Caco-2 (cell line): ENCODE data around the gene FASN. TPM values are rescaled to one million over a fixed set of nuclear protein-coding genes. Genes with fewer than 3 reads are reported as not detected.

Source experiments
- BruUV-seq: library from RNA; stranded (reverse); fragments of 400-500 nt; replicated peaks from 2 replicates; lab custom pipeline; 2021; lab: Mats Ljungman, UMichigan
- CTCF ChIA-PET: fragments of 300-600 bp; sonication (Branson Sonifier 250); formaldehyde crosslinking; loops from one replicate; lab custom pipeline; 2022; ENCODE audit warnings: antibody characterized with exemption; lab: Charles Lee
- POLR2A ChIA-PET: fragments of 300-600 bp; sonication (Branson Sonifier 250); formaldehyde crosslinking; loops from one replicate; lab custom pipeline; 2022; ENCODE audit warnings: antibody characterized with exemption; lab: Charles Lee
- DNase-seq, 2 experiments: peaks; one replicate each; pipeline versions ENCODE4 v3.0.0 to v3.0.0-alpha.2; 2020 to 2022
- H3K27me3 ChIP-seq: replicated peaks from 2 replicates; pipeline ENCODE4 v1.6.0; 2011; ENCODE audit warnings: low read length; ENCODE audit not compliant: control insufficient read depth, insufficient read depth
- H3K36me3 ChIP-seq: 2 replicates; pipeline ENCODE4 v1.5.1; 2011; ENCODE audit warnings: low read length; ENCODE audit not compliant: control insufficient read depth, insufficient read depth
- H3K4me1 ChIP-seq: fragments of 250-450 bp; sonication (Bioruptor Pico); 2 replicates; pipeline ENCODE4 v1.5.1; 2020; ENCODE audit warnings: mild to moderate bottlenecking
- H3K4me3 ChIP-seq: 2 replicates; pipeline ENCODE4 v1.5.1; 2011; ENCODE audit warnings: low read depth, mild to moderate bottlenecking, control low read depth, low read length
- H3K9me3 ChIP-seq: fragments of 250-450 bp; sonication (Bioruptor Pico); 2 replicates; pipeline ENCODE4 v1.5.1; 2020; ENCODE audit warnings: mild to moderate bottlenecking, moderate library complexity
- H3K27ac Mint-ChIP-seq: one replicate; pipeline ENCODE4 v1.8.0; 2022; ENCODE audit warnings: mixed read lengths; ENCODE audit not compliant: unreplicated experiment
- H3K27me3 Mint-ChIP-seq: one replicate; pipeline ENCODE4 v1.8.0; 2022; ENCODE audit warnings: mixed read lengths; ENCODE audit not compliant: insufficient read depth, unreplicated experiment
- H3K36me3 Mint-ChIP-seq: one replicate; pipeline ENCODE4 v1.8.0; 2022; ENCODE audit warnings: mild to moderate bottlenecking, mixed read lengths; ENCODE audit not compliant: insufficient read depth, unreplicated experiment
- H3K4me1 Mint-ChIP-seq: one replicate; pipeline ENCODE4 v1.8.0; 2022; ENCODE audit warnings: low read depth, mixed read lengths; ENCODE audit not compliant: unreplicated experiment
- H3K4me3 Mint-ChIP-seq: one replicate; pipeline ENCODE4 v1.8.0; 2022; ENCODE audit warnings: mild to moderate bottlenecking, moderate library complexity, mixed read lengths; ENCODE audit not compliant: unreplicated experiment
- H3K9me3 Mint-ChIP-seq: one replicate; pipeline ENCODE4 v1.8.0; 2022; ENCODE audit warnings: mixed read lengths; ENCODE audit not compliant: unreplicated experiment
- CTCF ChIP-seq, 2 experiments: fragments of 200-600 bp in 1 of 2; IDR thresholded peaks; 1 replicate in 1 of 2; 2 replicates in 1 of 2; pipeline versions ENCODE4 v1.5.1 to v1.8.0; 2011 to 2022; ENCODE audit warnings: antibody characterized with exemption in 1 of 2, control low read depth in 1 of 2, inconsistent platforms in 1 of 2, low read depth in 1 of 2, low read length in 1 of 2, mild to moderate bottlenecking in 1 of 2, moderate library complexity in 1 of 2; ENCODE audit not compliant: insufficient read depth in 1 of 2, severe bottlenecking in 1 of 2, unreplicated experiment in 1 of 2
- intact Hi-C: fragments of 100-400 bp; cut with micrococcal nuclease; formaldehyde crosslinking; loops from one replicate; pipeline ENCODE4 v1.10.0; 2022; ENCODE audit not compliant: unreplicated experiment
- total RNA-seq: library from RNA; stranded (reverse); gene quantifications from 2 replicates; pipeline ENCODE4 v1.2.3, GENCODE V29; 2022

Gene FASN
- total RNA-seq, 1 experiment from 2014 or later = 330 TPM

DNA sequence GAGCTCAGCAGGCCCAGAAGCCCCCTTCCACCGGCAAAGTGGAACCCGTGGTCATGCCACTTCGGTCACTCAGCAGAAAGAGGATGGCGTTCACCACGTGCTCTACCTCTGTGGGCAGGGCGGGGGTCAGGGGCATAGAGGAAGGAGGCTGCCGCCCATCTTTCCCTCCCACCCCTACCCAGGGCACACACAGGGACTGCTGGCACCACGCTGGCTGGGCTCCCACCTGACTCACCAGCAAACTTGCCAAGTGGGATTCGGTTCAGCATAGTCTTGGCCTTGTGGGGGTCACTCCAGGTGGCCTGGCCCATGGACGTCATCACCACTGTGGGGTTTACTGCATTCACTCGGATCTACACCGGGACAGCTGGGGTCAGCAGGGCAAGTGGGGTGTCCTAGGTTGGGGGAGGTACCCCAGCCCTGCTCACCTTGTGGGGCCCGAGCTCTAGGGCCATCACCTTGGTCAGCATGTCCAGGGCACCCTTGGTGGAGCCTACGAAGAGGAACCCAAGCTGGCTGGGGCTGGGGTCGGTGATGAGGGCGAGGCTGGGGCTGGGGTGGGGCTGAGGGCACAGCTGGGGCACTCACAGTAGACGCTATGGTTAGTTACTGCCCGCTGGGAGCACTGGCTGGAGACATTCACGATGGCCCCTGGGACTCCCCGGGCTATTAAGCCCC, 61.9 kb downstream of the FASN start:
- H3K27ac Mint-ChIP-seq = peak overlapping the region; percentile 55
- peak overlapping the region; percentile 86 for H3K4me3 Mint-ChIP-seq
- peaks cover 19% of the 10 kb centered on the region for H3K36me3 Mint-ChIP-seq
- intact Hi-C loops = loop anchor here (2.0 kb wide), 1 partner anchor 63 kb away; the partner anchor contains the start of gene FASN
- POLR2A ChIA-PET = interaction anchor here (0.6 kb wide), 1 partner anchor 482 kb away, joined by 5 read pairs; no protein-coding TSS in a partner anchor
- no peak for TF ChIP-seq CTCF (IDR thresholded peaks at IDR 0.05; ENCODE audit: insufficient read depth in 1 of 2, low read depth in 1 of 2, low read length in 1 of 2, severe bottlenecking in 1 of 2, unreplicated experiment in 1 of 2)
- no peaks in the 10 kb centered on the region for H3K27me3 Mint-ChIP-seq
- DNase-seq = no peak
- BruUV-seq = TSS peak; percentile 64
- CTCF ChIA-PET = interaction anchor here (0.6 to 2.4 kb wide), 4 partner anchors 14 to 211 kb away, joined by 3 to 42 read pairs (median 10); partner anchors contain the start of genes CENPX, GPS1, LRRC45 and RFNG
- H3K4me1 Mint-ChIP-seq = peaks cover 5% of the 10 kb centered on the region
- H3K9me3 Mint-ChIP-seq = peaks cover under 1% of the 10 kb centered on the region
- peaks cover 24% of the 10 kb centered on the region for H3K4me1 ChIP-seq
- H3K9me3 ChIP-seq = no peaks in the 10 kb centered on the region
- H3K36me3 ChIP-seq = no peaks in the 10 kb centered on the region; the same call in 1 of the 2 replicates
- H3K27me3 ChIP-seq = no peaks in the 10 kb centered on the region
- peak overlapping the region; percentile 79 for H3K4me3 ChIP-seq

GRCh38 chr17:82035488-82035887, 62.5 kb downstream of the FASN start:
- POLR2A ChIA-PET = interaction anchor here (0.6 kb wide), 1 partner anchor 481 kb away, joined by 5 read pairs; no protein-coding TSS in a partner anchor
- H3K4me3 Mint-ChIP-seq = peak overlapping the region; percentile 86
- no TSS peak for BruUV-seq

More at GRCh38 chr17:82035488-82035887, 62.5 kb downstream of the FASN start:
- H3K27me3 ChIP-seq = no peaks in the 10 kb centered on the region
- H3K4me1 ChIP-seq = peaks cover 24% of the 10 kb centered on the region
- DNase-seq = no peak
- Mint-ChIP-seq H3K36me3 (peaks cover 25% of the 10 kb centered on the region), H3K9me3 (no peaks in the 10 kb centered on the region), H3K27ac (no peak overlapping the region), H3K4me1 (peaks cover 5% of the 10 kb centered on the region), H3K27me3 (no peaks in the 10 kb centered on the region)
- intact Hi-C loops = no loop called here
- H3K4me3 ChIP-seq = no peak overlapping the region
- CTCF ChIA-PET = no interaction called here
- no peaks in the 10 kb centered on the region for H3K9me3 ChIP-seq
- no peak for TF ChIP-seq CTCF (IDR thresholded peaks at IDR 0.05; ENCODE audit: insufficient read depth in 1 of 2, low read depth in 1 of 2, low read length in 1 of 2, severe bottlenecking in 1 of 2, unreplicated experiment in 1 of 2)
- H3K36me3 ChIP-seq = no peaks in the 10 kb centered on the region; the same call in 1 of the 2 replicates
